Measurements from ENCODE around the gene KCNJ10. TPM values are rescaled to one million over a fixed set of nuclear protein-coding genes. Genes with fewer than 3 reads are reported as not detected.

The KCNJ10 gene
- total RNA-seq, 2 experiments from 2014 or later = 0.29 TPM; not detected in 1

DNA sequence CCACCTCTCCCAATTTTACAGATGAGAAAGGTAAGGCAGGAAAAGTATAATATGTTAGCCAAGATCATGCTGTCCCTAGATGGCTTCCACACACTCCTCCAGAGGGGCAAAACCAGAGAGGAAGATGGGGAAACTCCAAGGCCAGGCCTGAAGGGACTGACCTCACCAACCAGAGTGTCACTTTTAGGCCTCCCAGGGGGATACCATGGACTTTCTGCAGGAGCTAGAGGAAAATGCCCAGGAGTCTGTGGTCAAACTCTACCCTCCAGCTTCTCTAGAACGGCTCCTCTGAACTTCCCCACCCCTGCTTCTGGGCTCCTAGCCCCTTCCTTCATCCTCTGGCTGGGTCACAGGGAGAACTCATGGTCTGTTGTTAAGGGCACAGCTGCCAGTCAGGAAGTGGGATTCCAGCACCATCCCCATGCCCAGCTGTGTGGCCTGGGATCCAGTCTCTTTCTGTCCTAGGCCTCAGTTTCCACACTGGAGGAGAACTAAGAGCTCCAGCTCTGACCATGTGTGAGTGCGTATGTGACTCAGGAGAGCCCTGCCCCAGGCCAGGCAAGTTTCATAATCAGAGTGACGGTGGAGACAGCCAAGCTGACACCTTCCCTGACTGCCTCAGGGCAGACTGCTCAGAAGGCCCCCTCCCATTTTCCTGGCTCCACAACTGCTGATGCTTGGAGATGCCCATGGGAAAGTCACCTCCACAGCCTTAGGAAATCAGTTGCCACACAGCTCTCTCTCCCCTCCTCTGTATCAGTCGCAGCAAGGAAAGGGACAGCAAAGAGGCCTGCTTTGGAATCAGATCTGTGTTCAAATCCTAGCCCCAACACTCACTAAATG, 26.5 kb upstream of the KCNJ10 start:
- Histone ChIP-seq H3K9me2 (ENCODE audit: insufficient read depth, low read length) (no peaks in the 10 kb centered on the region), H4K20me1 (ENCODE audit: insufficient read depth, low read length) (no peaks in the 10 kb centered on the region), H3K4me2 (ENCODE audit: low read length) (peak overlapping the region; percentile 90), H3K4me1 (ENCODE audit: insufficient read depth, low read length, poor library complexity, severe bottlenecking) (peaks cover 42% of the 10 kb centered on the region), H2AFZ (ENCODE audit: low read length) (no peak overlapping the region), H3K9me3 (ENCODE audit: low read length) (no peaks in the 10 kb centered on the region), H3K36me3 (ENCODE audit: insufficient read depth, low read length) (peaks cover 20% of the 10 kb centered on the region; the same call in 1 of the 2 replicates), H3K4me3 (ENCODE audit: low read depth, low read length, poor library complexity, severe bottlenecking) (peak overlapping the region; percentile 95), H3K27ac (ENCODE audit: low read depth, low read length, poor library complexity, severe bottlenecking) (no peak overlapping the region), H3K79me2 (ENCODE audit: insufficient read depth, low read depth, low read length) (peaks cover 8% of the 10 kb centered on the region; the same call in 1 of the 2 replicates)
- DNase-seq (ENCODE audit: low spot score) = no peak
- ChIA-PET CTCF (ENCODE audit: unreplicated experiment) (interaction anchor here (0.9 to 1.1 kb wide), 2 partner anchors 12 to 156 kb away, joined by 3 read pairs; no protein-coding TSS in a partner anchor), POLR2A (interaction anchor here (1.2 kb wide), 1 partner anchor 15 kb away, joined by 3 read pairs; the partner anchor contains the start of gene KCNJ9)
- intact Hi-C loops (cut with micrococcal nuclease; ENCODE audit: unreplicated experiment) = no loop called here
- no TSS peak for BruUV-seq (replicated peaks)
- TF ChIP-seq, protein P1, sequence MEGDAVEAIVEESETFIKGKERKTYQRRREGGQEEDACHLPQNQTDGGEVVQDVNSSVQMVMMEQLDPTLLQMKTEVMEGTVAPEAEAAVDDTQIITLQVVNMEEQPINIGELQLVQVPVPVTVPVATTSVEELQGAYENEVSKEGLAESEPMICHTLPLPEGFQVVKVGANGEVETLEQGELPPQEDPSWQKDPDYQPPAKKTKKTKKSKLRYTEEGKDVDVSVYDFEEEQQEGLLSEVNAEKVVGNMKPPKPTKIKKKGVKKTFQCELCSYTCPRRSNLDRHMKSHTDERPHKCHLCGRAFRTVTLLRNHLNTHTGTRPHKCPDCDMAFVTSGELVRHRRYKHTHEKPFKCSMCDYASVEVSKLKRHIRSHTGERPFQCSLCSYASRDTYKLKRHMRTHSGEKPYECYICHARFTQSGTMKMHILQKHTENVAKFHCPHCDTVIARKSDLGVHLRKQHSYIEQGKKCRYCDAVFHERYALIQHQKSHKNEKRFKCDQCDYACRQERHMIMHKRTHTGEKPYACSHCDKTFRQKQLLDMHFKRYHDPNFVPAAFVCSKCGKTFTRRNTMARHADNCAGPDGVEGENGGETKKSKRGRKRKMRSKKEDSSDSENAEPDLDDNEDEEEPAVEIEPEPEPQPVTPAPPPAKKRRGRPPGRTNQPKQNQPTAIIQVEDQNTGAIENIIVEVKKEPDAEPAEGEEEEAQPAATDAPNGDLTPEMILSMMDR (conservative IDR thresholded peaks at IDR 0.05; ENCODE audit: low read length) = no peak
- no peak for TF ChIP-seq EZH2phosphoT487 (IDR thresholded peaks at IDR 0.05; ENCODE audit: borderline replicate concordance, low read depth, low read length)

DNA sequence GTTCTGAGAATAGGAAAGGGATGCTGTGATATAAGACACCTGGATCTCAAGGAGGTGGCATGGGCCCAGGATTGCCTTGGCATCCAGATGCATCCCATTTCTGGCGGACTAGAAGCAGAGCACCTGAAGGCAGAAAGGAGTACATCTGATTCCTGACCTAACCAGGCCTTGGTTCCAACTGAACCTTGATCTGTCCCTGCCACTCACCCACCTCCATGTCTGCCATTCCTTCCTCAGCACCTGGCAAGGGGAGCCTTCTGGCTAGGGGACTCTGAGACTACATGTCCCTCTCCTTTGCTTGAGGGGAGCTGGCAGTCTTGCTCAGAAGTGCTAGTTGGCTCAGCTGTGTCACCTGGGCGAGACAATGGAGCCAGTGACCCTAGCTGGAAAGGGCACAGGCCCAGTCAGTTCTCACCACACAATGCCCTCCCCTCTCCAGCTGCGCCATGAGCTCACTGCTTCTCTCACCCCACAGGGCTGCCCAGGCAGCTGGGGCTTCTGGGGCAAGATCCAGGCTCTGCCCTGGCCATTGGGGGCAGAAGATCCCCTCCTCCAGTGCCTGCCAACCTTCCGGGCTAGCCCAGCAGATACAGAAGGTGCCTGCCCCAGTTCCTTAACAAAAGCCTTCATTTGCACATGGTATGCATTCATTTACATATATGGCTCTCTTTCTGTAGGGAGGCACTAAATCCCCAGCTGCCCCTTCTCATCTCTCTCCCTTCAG, 25.6 kb upstream of the KCNJ10 start:
- CTCF ChIA-PET (ENCODE audit: unreplicated experiment) = interaction anchor here (1.1 kb wide), 1 partner anchor 157 kb away, joined by 3 read pairs; no protein-coding TSS in a partner anchor
- no TSS peak for BruUV-seq (replicated peaks)
- H3K79me2 ChIP-seq (ENCODE audit: insufficient read depth, low read depth, low read length) = peaks cover 8% of the 10 kb centered on the region; the same call in 1 of the 2 replicates
- no peaks in the 10 kb centered on the region for H3K9me3 ChIP-seq (ENCODE audit: low read length)
- no peak overlapping the region for H2AFZ ChIP-seq (ENCODE audit: low read length)
- peaks cover 23% of the 10 kb centered on the region; the same call in 1 of the 2 replicates for H3K36me3 ChIP-seq (ENCODE audit: insufficient read depth, low read length)
- no peak for TF ChIP-seq EZH2phosphoT487 (IDR thresholded peaks at IDR 0.05; ENCODE audit: borderline replicate concordance, low read depth, low read length)
- TF ChIP-seq, protein P1 (conservative IDR thresholded peaks at IDR 0.05; ENCODE audit: low read length) = no peak
- H3K4me2 ChIP-seq (ENCODE audit: low read length) = peak overlapping the region; percentile 90
- H3K4me3 ChIP-seq (ENCODE audit: low read depth, low read length, poor library complexity, severe bottlenecking) = no peak overlapping the region
- no peak for DNase-seq (ENCODE audit: low spot score)
- H3K9me2 ChIP-seq (ENCODE audit: insufficient read depth, low read length) = no peaks in the 10 kb centered on the region
- H3K4me1 ChIP-seq (ENCODE audit: insufficient read depth, low read length, poor library complexity, severe bottlenecking) = peaks cover 34% of the 10 kb centered on the region
- POLR2A ChIA-PET = interaction anchor here (0.6 to 0.9 kb wide), 2 partner anchors 267 to 393 kb away, joined by 3 to 4 read pairs; no protein-coding TSS in a partner anchor
- intact Hi-C loops (cut with micrococcal nuclease; ENCODE audit: unreplicated experiment) = no loop called here
- H3K27ac ChIP-seq (ENCODE audit: low read depth, low read length, poor library complexity, severe bottlenecking) = no peak overlapping the region
- H4K20me1 ChIP-seq (ENCODE audit: insufficient read depth, low read length) = no peaks in the 10 kb centered on the region
